Skeletal muscle satellite cell (primary cell): ENCODE results near the gene ENG.
"Not testable (repeated sequence)": the region's sequence is repeated elsewhere in the genome, so short reads cannot be mapped to it uniquely, and the experiment has no call there.

ENCODE experiments used
- H3K27me3 ChIP-seq: 2 replicates; pipeline ENCODE4 v1.7.0; 2013; ENCODE audit warnings: low read length; ENCODE audit not compliant: control insufficient read depth, insufficient read depth
- H3K36me3 ChIP-seq: 2 replicates; pipeline ENCODE4 v1.7.0; 2013; ENCODE audit warnings: mild to moderate bottlenecking, control low read depth, low read length; ENCODE audit not compliant: insufficient read depth
- H3K4me1 ChIP-seq: 2 replicates; pipeline ENCODE4 v1.7.0; 2013; ENCODE audit warnings: low read length; ENCODE audit not compliant: control insufficient read depth, insufficient read depth
- H3K4me2 ChIP-seq: 2 replicates; pipeline ENCODE4 v1.7.0; 2013; ENCODE audit warnings: mild to moderate bottlenecking, low read length
- H3K4me3 ChIP-seq: 2 replicates; pipeline ENCODE4 v1.7.0; 2013; ENCODE audit warnings: low read length
- H3K9ac ChIP-seq: 2 replicates; pipeline ENCODE4 v1.7.0; 2013; ENCODE audit warnings: mild to moderate bottlenecking, low read depth, low read length, moderate library complexity
- H3K9me3 ChIP-seq: replicated peaks from 2 replicates; pipeline ENCODE4 v1.7.0; 2013; ENCODE audit warnings: mild to moderate bottlenecking, control low read depth, low read length

The ENG gene

DNA sequence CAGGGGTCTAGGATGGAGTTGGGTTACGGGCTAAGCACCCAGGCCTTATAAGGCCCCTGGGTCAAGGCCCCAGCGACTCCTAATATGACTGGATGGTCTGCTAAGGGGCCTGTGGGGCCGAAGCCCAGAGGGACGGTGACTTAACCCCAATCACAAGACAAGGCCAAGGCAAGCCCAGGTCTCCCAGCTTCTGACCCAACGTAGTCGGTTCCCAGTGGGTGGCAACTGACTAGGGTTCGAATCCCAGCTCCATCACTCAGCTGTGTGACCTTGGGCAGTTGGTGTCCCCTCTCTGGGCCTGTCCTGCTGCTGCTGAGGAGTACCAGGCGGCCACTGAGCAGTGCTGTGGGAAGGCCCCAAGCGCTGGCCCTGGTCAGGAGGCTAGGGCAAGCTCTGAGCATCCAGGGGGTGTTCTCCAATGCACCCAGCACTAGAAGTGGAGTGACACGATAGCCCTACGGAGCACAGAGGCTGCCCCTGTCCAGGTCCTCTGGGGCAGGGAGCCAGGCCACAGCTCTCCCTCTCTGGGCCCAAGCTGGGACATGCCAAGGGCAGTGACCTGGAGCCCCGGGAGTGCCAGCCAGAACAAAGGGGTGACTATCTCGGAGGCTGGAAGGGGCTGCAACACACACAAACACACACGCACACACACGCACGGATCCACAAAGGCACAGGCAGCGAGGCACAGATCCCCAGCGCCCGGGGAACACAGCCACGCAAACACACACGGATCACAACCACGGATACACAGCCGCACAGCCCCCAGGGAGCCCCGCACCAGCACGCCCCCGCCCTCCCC, 22.5 kb upstream of the ENG start:
- Histone ChIP-seq H3K4me1 (peaks cover 46% of the 10 kb centered on the region), H3K9me3 (no peaks in the 10 kb centered on the region), H3K36me3 (peaks cover 10% of the 10 kb centered on the region), H3K27me3 (no peaks in the 10 kb centered on the region), H3K9ac (peak overlapping the region; percentile 73), H3K4me3 (peak overlapping the region; percentile 71), H3K4me2 (peak overlapping the region; percentile 94)

DNA sequence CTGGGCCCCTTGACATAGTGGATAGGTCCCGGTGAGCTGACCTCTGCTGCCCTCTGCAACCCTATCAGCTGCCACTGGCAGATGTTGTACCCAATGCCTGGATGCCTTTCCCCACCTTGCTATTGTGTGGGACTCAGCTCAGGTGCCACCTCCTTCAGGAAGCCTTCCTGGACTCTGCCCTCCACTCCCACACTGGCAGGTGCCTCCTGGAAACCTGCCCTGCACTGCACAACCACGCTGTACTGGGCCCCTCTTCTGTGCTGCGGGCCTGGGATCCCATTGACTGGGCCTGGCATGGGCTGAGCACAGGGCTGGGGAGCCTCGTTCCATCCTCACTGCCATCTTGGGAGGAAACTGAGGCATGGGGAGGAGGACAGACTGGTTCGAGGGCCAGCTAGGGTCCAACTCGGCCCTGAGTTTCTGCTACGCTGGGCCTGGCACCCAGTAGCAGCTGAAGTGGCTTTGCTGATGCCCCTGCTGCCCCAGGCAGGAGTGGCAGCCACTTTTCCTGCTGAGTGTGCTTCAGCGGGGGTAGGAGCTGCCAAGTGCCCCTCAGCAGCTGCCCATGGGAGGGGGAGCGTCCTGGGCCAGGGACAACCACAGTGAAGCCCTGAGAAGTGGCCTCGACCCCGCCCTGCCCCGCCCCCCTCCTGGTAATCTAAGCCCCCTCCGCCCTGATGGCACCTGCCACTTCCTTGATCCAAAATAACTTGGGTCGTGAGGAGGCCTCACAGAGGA, 21.7 kb upstream of the ENG start:
- Histone ChIP-seq H3K4me1 (peaks cover 46% of the 10 kb centered on the region), H3K27me3 (no peaks in the 10 kb centered on the region), H3K9ac (peak overlapping the region; percentile 73), H3K4me2 (peak overlapping the region; percentile 94), H3K36me3 (peaks cover 17% of the 10 kb centered on the region), H3K4me3 (peak overlapping the region; percentile 71), H3K9me3 (no peaks in the 10 kb centered on the region)

DNA sequence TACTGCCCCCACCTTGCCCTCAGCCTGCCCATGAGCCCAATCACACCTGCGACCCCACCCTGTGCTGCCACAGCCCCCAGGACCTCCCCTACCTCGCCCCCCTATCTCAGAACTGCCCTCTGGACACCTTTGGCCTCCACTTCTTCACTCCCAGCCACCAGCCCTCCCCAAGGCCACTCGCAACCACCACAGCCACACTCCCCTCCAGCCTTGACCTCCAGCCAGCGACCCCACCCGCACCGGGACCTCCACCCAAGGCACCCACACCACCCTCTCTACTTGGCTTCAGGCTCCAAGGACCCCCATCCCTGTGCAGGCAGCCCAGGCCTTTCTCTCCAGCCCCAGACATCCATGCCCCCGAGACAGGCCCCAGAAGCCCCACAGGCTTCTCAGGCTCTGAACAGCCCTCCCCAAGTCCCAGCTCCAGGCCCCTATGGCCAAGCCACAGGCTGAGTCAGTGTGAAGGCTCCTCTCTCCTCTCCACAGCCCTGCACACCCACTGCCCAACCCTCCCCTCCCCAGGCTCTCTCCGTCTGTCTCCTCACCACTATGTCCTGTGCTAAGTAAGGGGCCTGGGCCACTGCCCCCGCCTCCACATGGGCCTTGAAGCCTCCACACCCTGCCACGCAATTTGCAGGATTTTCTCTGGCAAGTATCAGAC, 21.0 kb upstream of the ENG start:
- no peaks in the 10 kb centered on the region for H3K9me3 ChIP-seq
- peak overlapping the region; percentile 23 for H3K9ac ChIP-seq
- peaks cover 25% of the 10 kb centered on the region for H3K36me3 ChIP-seq
- peaks cover 46% of the 10 kb centered on the region for H3K4me1 ChIP-seq
- H3K4me3 ChIP-seq = peak overlapping the region; percentile 27
- no peaks in the 10 kb centered on the region for H3K27me3 ChIP-seq
- H3K4me2 ChIP-seq = peak overlapping the region; percentile 94

DNA sequence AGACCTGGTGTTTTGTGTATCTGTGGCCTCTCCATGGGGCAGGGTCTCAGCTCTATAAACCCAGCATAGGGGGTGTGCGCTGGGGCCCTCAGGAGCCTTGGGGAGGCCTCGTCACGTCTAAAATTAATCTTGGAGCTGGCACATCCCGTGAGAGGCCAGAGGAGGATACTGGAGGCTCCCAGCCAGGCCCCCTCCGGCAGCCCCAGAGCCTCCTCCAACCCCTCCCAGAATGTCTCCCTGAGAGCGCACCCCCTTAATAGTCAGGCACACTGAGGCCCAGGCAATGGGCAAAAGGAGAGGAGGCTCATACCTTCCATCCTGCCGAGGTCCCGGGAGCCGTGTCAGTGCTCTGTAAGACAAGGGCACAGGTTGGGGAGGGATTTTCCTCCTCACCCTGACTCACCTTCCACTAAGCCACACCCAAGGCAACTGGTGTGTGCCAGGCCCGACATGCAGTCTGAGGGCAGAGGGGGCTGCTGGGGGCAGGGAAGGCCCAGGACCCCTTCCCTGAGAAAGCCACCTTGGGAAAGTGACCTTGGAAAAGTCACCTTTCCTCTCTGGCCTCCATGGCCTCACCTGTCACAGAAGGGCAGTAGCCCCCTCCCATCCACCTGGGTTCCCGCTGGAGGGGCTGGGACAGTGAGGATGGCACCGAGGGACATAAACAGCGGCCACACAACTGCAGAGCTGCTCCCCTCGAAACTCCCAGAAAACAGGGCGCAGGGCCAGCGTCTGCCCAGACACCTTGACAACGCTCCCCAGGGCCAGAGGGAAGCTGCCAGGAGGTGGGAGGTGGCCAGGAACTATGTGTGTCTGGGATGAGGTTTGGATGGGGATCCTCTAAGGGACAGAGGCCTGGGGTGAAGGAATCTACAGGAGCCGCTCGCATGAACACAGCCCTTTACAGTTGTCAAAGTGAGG, 20.1 kb upstream of the ENG start:
- peaks cover 46% of the 10 kb centered on the region for H3K4me1 ChIP-seq
- H3K4me3 ChIP-seq = peak overlapping the region; percentile 13

DNA sequence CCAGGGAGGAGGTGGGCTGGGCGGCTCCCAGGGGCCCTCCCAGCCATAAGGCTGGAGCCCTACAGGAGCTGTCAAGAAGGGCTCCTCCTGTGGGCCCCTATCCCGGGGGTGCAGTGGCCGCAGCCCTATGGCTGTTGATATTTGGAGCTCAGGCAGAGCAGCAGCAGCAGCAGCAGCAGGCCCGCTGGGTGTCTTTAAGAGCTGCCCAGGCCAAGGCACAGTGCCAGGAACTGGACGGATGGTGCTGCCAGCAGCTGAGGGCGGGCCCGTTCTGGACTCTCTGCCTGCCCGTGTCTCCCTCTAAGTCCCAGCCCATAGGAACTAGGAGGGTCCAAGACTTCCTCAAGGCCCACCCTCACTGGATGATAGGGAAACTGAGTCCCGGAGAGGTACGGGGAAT, 19.4 kb upstream of the ENG start:
- Histone ChIP-seq H3K4me1 (peaks cover 46% of the 10 kb centered on the region), H3K9ac (peak overlapping the region; percentile 24), H3K4me2 (peak overlapping the region; percentile 72), H3K4me3 (peak overlapping the region; percentile 13), H3K9me3 (no peaks in the 10 kb centered on the region), H3K36me3 (peaks cover 36% of the 10 kb centered on the region), H3K27me3 (no peaks in the 10 kb centered on the region)

More for the DNA sequence above, 20.1 kb upstream of the ENG start:
- Histone ChIP-seq H3K36me3 (peaks cover 29% of the 10 kb centered on the region), H3K27me3 (no peaks in the 10 kb centered on the region), H3K9ac (peak overlapping the region; percentile 24), H3K9me3 (no peaks in the 10 kb centered on the region), H3K4me2 (peak overlapping the region; percentile 72)

DNA sequence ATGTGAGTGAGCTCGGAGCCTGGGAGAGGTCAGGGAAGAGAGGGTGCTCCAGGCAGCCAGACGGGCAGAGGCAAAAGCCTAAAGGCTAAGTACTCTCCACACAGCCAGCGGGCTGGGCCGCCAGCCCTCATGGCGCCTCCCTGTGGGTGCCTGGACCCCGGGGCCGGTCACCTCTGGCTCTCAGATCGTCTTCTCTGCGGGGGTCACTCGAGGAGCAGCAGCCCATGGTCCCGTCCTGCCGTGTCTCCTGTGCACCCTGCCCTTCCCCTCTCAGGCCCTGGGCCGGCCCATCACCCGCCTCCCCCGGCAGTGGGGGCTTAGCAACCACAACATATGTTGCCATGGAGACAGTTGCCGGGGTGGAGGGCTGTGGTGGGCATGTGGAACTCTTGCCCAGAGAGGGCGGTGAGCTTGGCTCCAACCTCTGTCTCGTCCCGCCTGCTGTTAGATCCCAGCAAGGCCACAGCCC, 18.8 kb upstream of the ENG start:
- Histone ChIP-seq H3K9ac (no peak overlapping the region), H3K27me3 (no peaks in the 10 kb centered on the region), H3K4me3 (no peak overlapping the region), H3K36me3 (peaks cover 41% of the 10 kb centered on the region), H3K4me2 (no peak overlapping the region), H3K4me1 (peaks cover 46% of the 10 kb centered on the region), H3K9me3 (no peaks in the 10 kb centered on the region)

DNA sequence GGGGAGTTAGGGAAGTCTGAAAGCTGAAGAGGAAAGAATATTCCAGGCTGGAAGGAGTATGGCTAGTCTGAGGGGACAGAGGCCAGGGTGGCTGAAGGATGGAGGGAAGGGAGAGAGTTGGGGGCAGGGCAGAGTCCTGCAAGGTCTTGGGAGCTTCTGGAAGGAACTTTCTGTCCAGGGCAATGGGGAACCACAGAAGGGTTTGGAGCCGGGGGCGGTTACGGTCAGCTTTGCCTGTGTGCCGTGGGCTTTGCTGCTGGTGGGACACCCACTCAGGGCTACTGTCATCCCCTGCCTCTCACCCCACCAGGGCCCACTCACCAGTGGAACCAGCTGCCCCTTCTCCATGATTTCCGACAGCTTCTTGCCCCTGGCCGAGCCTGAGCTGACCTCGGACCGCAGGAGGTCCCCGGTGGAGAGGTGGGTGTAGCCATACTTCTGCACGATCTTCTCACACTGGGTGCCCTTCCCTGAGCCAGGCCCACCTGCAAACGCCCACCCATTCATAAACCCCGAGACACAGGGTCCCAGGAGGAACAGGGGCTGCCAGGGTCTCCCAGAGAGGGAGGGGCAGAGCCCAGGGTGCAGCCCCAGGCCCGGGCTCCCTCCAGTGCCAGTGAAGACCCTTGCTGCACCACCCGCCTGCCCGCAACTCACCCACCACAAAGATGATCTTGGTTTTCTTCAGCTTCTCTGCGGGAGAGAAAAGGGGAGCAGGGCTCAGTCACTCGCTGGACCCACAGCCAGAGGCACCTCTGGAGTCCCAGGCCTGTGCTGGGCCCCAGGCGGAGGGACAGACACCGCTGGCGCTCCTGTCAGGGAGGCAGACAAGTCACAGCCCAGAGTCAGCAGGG, 18.1 kb upstream of the ENG start:
- Histone ChIP-seq H3K9me3 (no peaks in the 10 kb centered on the region), H3K27me3 (no peaks in the 10 kb centered on the region), H3K4me1 (peaks cover 40% of the 10 kb centered on the region), H3K4me3 (no peak overlapping the region), H3K9ac (no peak overlapping the region), H3K4me2 (no peak overlapping the region), H3K36me3 (peaks cover 44% of the 10 kb centered on the region)

DNA sequence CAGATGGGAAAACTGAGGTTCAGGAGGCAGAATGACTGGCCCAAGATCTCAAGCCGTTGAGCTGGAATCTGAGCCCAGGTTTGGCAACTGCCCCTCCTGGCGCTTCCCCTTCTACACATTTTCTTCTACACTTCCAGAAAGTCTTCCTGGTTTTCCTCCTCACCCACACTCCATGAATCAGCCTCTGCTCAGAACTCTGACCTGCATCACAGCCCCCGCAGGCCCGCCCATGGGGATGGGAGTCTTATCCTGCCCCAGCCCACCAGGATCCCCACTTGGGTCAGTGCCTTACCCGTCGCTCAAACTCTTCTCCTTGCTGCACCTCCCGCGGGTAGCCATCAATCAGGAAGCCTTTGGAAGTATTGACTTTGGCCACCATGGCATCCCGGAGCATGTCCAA, 17.1 kb upstream of the ENG start:
- Histone ChIP-seq H3K4me3 (no peak overlapping the region), H3K4me1 (peaks cover 32% of the 10 kb centered on the region), H3K9me3 (no peaks in the 10 kb centered on the region), H3K27me3 (no peaks in the 10 kb centered on the region), H3K4me2 (no peak overlapping the region), H3K36me3 (peaks cover 48% of the 10 kb centered on the region), H3K9ac (no peak overlapping the region)

DNA sequence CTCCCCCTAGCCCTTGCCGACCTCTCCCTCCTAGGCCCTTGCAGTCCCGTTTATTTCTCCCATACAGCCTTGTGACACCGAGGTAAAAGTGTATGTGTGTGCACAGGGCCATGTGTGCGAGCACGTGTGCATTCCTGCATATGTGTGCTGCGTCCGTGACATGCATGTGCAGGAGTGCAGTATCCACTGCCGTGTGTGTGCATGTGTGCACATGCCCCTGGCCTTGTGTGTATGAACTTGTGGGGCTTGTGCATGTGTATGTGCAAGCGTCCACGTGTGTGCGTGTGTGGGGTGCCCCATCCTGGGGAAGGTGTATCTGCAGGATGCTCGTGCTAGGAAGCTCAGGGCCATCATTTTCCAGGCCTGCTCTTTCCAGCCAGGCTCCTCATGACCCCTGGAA, 16.4 kb upstream of the ENG start:
- peaks cover 26% of the 10 kb centered on the region for H3K4me1 ChIP-seq
- H3K27me3 ChIP-seq = no peaks in the 10 kb centered on the region
- no peak overlapping the region for H3K4me2 ChIP-seq
- H3K9ac ChIP-seq = no peak overlapping the region
- no peak overlapping the region for H3K4me3 ChIP-seq
- peaks cover 51% of the 10 kb centered on the region for H3K36me3 ChIP-seq
- H3K9me3 ChIP-seq = no peaks in the 10 kb centered on the region

DNA sequence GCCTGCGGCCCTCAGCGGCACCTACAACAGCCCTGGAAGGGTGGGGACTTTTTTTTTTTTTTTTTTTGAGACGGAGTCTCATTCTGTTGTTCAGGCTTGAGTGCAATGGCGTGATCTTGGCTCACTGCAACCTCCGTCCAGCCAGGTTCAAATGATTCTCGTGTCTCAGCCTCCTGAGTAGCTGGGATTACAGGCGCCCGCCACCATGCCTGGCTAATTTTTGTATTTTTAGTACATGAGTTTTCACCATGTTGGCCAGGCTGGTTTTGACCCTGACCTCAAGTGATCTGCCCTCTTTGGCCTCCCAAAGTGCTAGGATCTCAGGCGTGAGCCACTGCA, 15.7 kb upstream of the ENG start:
- H3K9ac ChIP-seq, H3K9me3 ChIP-seq, H3K4me3 ChIP-seq, H3K4me2 ChIP-seq, H3K27me3 ChIP-seq: not testable (repeated sequence)
- Histone ChIP-seq H3K4me1 (peaks cover 19% of the 10 kb centered on the region), H3K36me3 (peaks cover 54% of the 10 kb centered on the region)
